ENCODE measurements around the gene BBS5.

BBS5 gene

GRCh38 chr2:169542433-169542832 lies 63.1 kb downstream of the BBS5 start:
- no peak for DNase-seq (ENCODE audit: low read depth in 2 of 2)

- no peak for DNase-seq (ENCODE audit: low read depth in 2 of 2)
These were observed 67.5 kb downstream of the BBS5 start for GRCh38 chr2:169546756-169547155.

Data from stimulated activated CD4-positive, alpha-beta T cell treated with anti-CD3 and anti-CD28 coated beads, Interleukin-1b, Interleukin-23, amount 100 ng/mL, for 1 hour (primary cell).